Daoy (cell line): ENCODE results near the gene CYCS. TPM values are rescaled to one million over a fixed set of nuclear protein-coding genes. Genes with fewer than 3 reads are reported as not detected.

ENCODE experiments used
- DNase-seq: peaks from one replicate; pipeline ENCODE4 v3.0.0-alpha.2; 2015; ENCODE audit warnings: low read depth
- total RNA-seq: library from RNA; depleted of rRNA; stranded (reverse); fragments of >200 nt; shearing (Covaris generic); gene quantifications from 2 replicates; pipeline ENCODE4 v1.2.3, GENCODE V29; 2014; rRNA removed

Gene CYCS
- total RNA-seq: 176 and 218 TPM in 2 replicates

GRCh38 chr7:25125137-25125946 lies at the start of gene CYCS:
Gene CYCS (minus strand): TSS chr7:25125260. CDS start chr7:25124119, 1,141 bp downstream.
- DNase-seq: peak; percentile 100

GRCh38 chr7:25173184-25173583 lies 48.1 kb upstream of the CYCS start:
- no peak for DNase-seq

- DNase-seq: no peak
These were observed 46.5 kb upstream of the CYCS start for GRCh38 chr7:25171516-25171915.

GRCh38 chr7:25171071-25171470 lies 46.0 kb upstream of the CYCS start:
- no peak for DNase-seq

- DNase-seq: no peak
These were observed 44.6 kb upstream of the CYCS start for GRCh38 chr7:25169683-25170082.

GRCh38 chr7:25168145-25168544 lies 43.1 kb upstream of the CYCS start:
- DNase-seq: no peak

GRCh38 chr7:25167262-25167843 lies 42.3 kb upstream of the CYCS start:
- no peak for DNase-seq

GRCh38 chr7:25159983-25160596 lies 35.0 kb upstream of the CYCS start:
- peak; percentile 36 for DNase-seq

- no peak for DNase-seq
These were observed 33.9 kb upstream of the CYCS start for GRCh38 chr7:25158966-25159365.

GRCh38 chr7:25151773-25152172 lies 26.7 kb upstream of the CYCS start:
- DNase-seq: no peak

- DNase-seq: no peak
These were observed 24.8 kb upstream of the CYCS start for GRCh38 chr7:25149836-25150235.

- no peak for DNase-seq
These were observed 23.9 kb upstream of the CYCS start for GRCh38 chr7:25148772-25149575.

GRCh38 chr7:25143763-25144162 lies 18.7 kb upstream of the CYCS start:
- DNase-seq: no peak

- no peak for DNase-seq
These were observed 14.5 kb upstream of the CYCS start for GRCh38 chr7:25139536-25139935.

- DNase-seq: no peak
These were observed 9.4 kb upstream of the CYCS start for GRCh38 chr7:25134358-25135010.

GRCh38 chr7:25132430-25132829 lies 7.4 kb upstream of the CYCS start:
- no peak for DNase-seq

- no peak for DNase-seq
These were observed 1.7 kb upstream of the CYCS start for GRCh38 chr7:25126751-25127150.

GRCh38 chr7:25124465-25125136 lies 459 bp downstream of the CYCS start:
- no peak for DNase-seq

GRCh38 chr7:25122373-25122772 lies 2.7 kb downstream of the CYCS start:
- no peak for DNase-seq

GRCh38 chr7:25121599-25121998 lies 3.5 kb downstream of the CYCS start:
- DNase-seq: no peak

GRCh38 chr7:25119102-25119501 lies 6.0 kb downstream of the CYCS start:
- DNase-seq: no peak
